Tibial artery (tissue), 4 donors: ENCODE data around the gene CYP46A1.

Experiments used
- DNase-seq, 2 donors: peaks; one replicate each; pipeline ENCODE4 v3.0.0-alpha.2; 2019
- H3K27ac ChIP-seq, 2 donors: fragments of 200-600 bp; sonication (generic) in 1 of 2; 1 replicate in 1 of 2; 2 replicates in 1 of 2; pipeline ENCODE4 v1.5.1; 2018 to 2019; ENCODE audit warnings: mild to moderate bottlenecking in 1 of 2
- H3K27me3 ChIP-seq, 2 donors: fragments of 200-600 bp; sonication (generic) in 1 of 2; one replicate each; pipeline versions ENCODE4 v1.5.1 to v1.6.0; 2016 to 2019
- H3K36me3 ChIP-seq, 3 donors: fragments of 200-600 bp; sonication (generic) in 2 of 3; one replicate each; pipeline ENCODE4 v1.5.1; 2016 to 2019; ENCODE audit warnings: mild to moderate bottlenecking in 2 of 3
- H3K4me1 ChIP-seq, 4 donors: fragments of 200-600 bp; sonication (generic) in 2 of 4; 1 replicate in 3 of 4; 2 replicates in 1 of 4; pipeline ENCODE4 v1.5.1; 2016 to 2019
- H3K4me3 ChIP-seq, 2 donors: fragments of 200-600 bp; sonication (generic) in 1 of 2; 1 replicate in 1 of 2; 2 replicates in 1 of 2; pipeline ENCODE4 v1.5.1; 2018 to 2019; ENCODE audit warnings: mild to moderate bottlenecking in 2 of 2
- H3K9me3 ChIP-seq, 3 donors: fragments of 200-600 bp; sonication (generic) in 1 of 3; one replicate each; pipeline ENCODE4 v1.5.1; 2016 to 2019
- intact Hi-C: fragments of 100-400 bp; cut with DNase I; formaldehyde crosslinking; loops from one replicate; pipeline ENCODE4 v1.15.0; 2023; ENCODE audit warnings: low total_unique reads
- TF ChIP-seq, protein P1 (sequence below), 2 experiments: fragments of 200-600 bp in 1 of 2; fragments of 450-650 bp in 1 of 2; IDR thresholded peaks; one replicate each; pipeline ENCODE4 v1.5.1; 2017 to 2019; ENCODE audit warnings: antibody characterized with exemption in 2 of 2, mild to moderate bottlenecking in 1 of 2, moderate library complexity in 1 of 2

CYP46A1 gene

GRCh38 chr14:99715266-99716000 is 31.3 kb downstream of the CYP46A1 start:
- Histone ChIP-seq H3K9me3 (peaks cover 0 to 7% (median 0%) of the 10 kb centered on the region in 3 donors), H3K27me3 (no peaks in the 10 kb centered on the region), H3K27ac (no peak overlapping the region), H3K4me3 (no peak overlapping the region), H3K36me3 (no peaks in the 10 kb centered on the region), H3K4me1 (no peaks in the 10 kb centered on the region)
- intact Hi-C loops = no loop called here
- DNase-seq = no peak
- TF ChIP-seq, protein P1, sequence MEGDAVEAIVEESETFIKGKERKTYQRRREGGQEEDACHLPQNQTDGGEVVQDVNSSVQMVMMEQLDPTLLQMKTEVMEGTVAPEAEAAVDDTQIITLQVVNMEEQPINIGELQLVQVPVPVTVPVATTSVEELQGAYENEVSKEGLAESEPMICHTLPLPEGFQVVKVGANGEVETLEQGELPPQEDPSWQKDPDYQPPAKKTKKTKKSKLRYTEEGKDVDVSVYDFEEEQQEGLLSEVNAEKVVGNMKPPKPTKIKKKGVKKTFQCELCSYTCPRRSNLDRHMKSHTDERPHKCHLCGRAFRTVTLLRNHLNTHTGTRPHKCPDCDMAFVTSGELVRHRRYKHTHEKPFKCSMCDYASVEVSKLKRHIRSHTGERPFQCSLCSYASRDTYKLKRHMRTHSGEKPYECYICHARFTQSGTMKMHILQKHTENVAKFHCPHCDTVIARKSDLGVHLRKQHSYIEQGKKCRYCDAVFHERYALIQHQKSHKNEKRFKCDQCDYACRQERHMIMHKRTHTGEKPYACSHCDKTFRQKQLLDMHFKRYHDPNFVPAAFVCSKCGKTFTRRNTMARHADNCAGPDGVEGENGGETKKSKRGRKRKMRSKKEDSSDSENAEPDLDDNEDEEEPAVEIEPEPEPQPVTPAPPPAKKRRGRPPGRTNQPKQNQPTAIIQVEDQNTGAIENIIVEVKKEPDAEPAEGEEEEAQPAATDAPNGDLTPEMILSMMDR (IDR thresholded peaks at IDR 0.05) = no peak

DNA sequence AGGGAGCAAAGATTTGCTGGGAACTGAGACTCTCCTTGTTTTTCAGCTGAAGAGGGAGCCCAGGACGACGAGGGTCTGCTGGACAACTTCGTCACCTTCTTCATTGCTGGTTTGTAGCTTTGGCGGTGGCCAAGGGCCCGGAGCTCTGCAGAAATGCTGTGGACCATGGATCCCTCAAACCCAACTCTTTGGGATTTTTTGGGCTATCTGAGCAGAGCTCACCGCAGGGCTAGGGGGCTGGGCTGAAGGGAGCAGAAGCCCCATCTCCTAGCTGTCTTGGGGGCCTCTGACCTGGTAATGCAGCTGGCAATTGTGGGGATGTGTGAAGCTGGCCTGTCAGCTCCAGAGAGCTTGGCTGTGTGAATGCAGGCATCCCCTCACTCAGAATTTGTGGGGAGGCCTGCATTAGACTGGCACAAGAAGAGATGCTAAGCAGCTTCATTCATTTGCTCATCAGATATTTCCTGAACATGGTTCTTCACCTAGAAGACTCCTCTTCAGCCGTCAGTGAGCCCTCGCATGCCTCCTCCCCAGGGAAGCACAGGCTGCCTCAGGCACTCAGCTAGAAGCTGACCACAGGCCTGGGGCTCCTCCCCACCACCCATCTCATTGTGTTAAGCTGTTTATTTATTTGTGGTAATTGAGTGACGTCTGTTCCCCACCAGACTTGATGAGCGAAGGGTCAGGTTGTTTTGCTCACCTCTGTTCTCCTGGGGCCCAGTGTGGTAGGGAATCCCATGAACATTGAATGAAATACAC is 32.2 kb downstream of the CYP46A1 start:
- no peak overlapping the region for H3K27ac ChIP-seq
- no peaks in the 10 kb centered on the region for H3K27me3 ChIP-seq
- intact Hi-C loops = no loop called here
- H3K36me3 ChIP-seq = no peaks in the 10 kb centered on the region
- TF ChIP-seq, protein P1 (IDR thresholded peaks at IDR 0.05) = no peak
- no peak for DNase-seq
- peaks cover 0 to 4% (median 0%) of the 10 kb centered on the region in 3 donors for H3K9me3 ChIP-seq
- H3K4me3 ChIP-seq = no peak overlapping the region
- H3K4me1 ChIP-seq = no peaks in the 10 kb centered on the region

DNA sequence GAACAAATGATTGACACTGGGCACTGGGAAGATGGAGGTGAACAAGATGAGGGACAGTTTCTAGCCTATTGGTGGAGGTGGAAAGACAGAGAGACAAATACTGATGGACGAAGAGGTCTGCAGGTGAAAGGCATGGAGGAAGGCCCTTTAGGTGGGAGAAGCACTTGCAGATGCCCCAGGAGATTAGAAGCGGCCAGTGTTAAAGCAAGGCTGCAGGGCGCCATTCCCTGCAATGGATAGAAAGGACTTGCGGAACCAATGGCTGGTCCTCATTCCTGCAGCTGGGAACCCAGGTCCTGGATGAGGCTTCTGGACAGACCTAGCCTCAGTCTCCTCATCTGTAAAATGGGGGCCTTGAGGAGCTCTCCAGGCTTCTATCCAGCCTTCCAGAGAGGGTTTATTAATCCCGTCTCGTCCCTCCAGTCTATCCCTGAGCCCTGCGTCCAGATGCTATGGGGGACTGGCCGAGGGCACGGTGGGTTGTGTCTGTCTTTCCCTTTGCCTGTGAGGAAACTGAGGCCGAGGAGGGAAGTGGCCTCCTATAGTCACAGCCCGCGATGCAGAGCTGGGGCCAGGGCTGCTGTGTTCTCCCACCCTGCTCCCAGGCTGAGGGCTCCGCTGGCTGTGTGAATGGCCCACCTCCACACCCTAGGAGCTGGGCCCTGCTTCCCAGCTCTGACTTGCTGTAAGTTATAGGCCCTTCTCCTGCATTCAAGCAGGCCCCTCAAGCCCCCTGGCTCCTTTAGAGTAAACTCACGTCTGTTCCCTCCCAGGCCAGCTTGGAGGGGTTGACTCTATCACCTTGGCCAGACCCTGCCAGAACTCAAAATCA is 33.0 kb downstream of the CYP46A1 start:
- H3K36me3 ChIP-seq = no peaks in the 10 kb centered on the region
- TF ChIP-seq, protein P1 (IDR thresholded peaks at IDR 0.05) = no peak
- DNase-seq = no peak
- no peaks in the 10 kb centered on the region for H3K4me1 ChIP-seq
- H3K9me3 ChIP-seq = peaks cover 0 to 4% (median 0%) of the 10 kb centered on the region in 3 donors
- H3K4me3 ChIP-seq = no peak overlapping the region
- intact Hi-C loops = no loop called here
- H3K27me3 ChIP-seq = no peaks in the 10 kb centered on the region
- no peak overlapping the region for H3K27ac ChIP-seq

- H3K4me1 ChIP-seq = no peaks in the 10 kb centered on the region
- TF ChIP-seq, protein P1 (IDR thresholded peaks at IDR 0.05) = no peak
- H3K36me3 ChIP-seq = no peaks in the 10 kb centered on the region
- no peak overlapping the region for H3K27ac ChIP-seq
- H3K9me3 ChIP-seq = peaks cover 0 to 4% (median 0%) of the 10 kb centered on the region in 3 donors
- DNase-seq = no peak
- H3K27me3 ChIP-seq = no peaks in the 10 kb centered on the region
- no peak overlapping the region for H3K4me3 ChIP-seq
- intact Hi-C loops = no loop called here
Measured at GRCh38 chr14:99717682-99718013, 33.5 kb downstream of the CYP46A1 start.

DNA sequence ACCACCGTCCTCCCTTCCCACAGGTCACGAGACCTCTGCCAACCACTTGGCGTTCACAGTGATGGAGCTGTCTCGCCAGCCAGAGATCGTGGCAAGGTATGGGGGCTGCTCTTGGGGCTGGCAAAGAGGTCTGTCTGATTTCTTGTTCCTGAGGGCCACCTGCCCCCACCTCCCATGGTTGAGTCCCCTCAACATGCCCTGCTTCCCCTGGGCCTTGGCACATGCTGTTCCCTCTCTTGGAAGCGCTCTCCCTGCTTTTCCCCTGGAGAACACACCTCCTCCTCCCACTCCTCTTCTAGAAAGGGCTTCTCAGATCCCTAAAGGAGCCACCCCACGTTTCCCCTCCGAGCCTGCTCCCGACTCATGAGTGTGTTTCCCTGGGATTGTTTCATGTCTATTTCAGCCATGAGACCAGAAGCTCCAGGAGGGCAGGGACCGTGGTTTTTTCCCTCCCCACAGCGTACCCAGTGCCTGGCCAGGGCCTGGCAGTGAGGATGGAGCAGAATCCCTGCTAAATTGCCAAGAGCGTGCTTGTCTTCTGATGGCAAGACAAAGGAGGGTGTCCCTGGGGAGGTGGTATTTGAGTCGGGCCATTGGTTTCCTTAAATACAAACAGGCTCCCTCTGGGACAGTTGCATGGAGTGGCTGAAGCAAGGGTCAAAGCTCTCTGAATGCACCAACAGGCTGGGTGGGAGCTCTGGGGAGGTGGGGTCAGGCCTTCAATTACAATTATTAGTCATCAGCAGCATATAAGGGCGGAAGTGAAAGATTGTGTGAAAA is 34.1 kb downstream of the CYP46A1 start:
- no peak for DNase-seq
- TF ChIP-seq, protein P1 (IDR thresholded peaks at IDR 0.05) = no peak
- H3K9me3 ChIP-seq = no peaks in the 10 kb centered on the region
- no peak overlapping the region for H3K27ac ChIP-seq
- H3K27me3 ChIP-seq = no peaks in the 10 kb centered on the region
- H3K4me1 ChIP-seq = no peaks in the 10 kb centered on the region
- intact Hi-C loops = no loop called here
- H3K36me3 ChIP-seq = no peaks in the 10 kb centered on the region
- no peak overlapping the region for H3K4me3 ChIP-seq
